ENCODE measurements around the gene UGT2B17. TPM values are rescaled to one million over a fixed set of nuclear protein-coding genes. Genes with fewer than 3 reads are reported as not detected.

Gene UGT2B17
- polyA plus RNA-seq, 3 donors = not detected

DNA sequence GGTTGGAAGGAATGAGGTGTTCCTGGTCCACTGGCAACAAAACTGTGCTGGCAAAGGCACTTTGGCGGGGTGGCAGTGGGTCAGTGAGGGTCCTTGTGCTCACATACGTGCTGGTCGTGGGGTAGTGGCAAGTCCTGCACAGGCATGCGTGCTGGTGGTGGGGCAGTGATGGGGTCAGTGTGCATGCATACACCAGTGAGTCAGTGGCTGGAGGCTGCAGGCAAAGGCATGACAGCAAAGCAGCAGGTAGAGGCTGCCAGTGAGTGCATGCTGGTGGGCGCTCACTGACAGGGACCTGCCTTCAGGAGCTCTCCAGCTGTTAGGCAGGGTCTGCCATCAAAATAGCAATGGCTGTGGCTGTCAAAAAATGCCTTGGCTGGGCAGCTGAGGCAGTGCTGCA lies 86.8 kb downstream of the UGT2B17 start:
- no peak for DNase-seq

Other genes starting within 250 kb of the UGT2B17 start
- gene YTHDC1, start 226.2 kb downstream of the UGT2B17 start, polyA plus RNA-seq (ENCODE audit: insufficient read length in 3 of 3) = 100 to 1,000 TPM; 158 to 204 (median 184) TPM
- gene TMPRSS11E, start 128.9 kb downstream of the UGT2B17 start, polyA plus RNA-seq (ENCODE audit: insufficient read length in 3 of 3) = under 1 TPM in 2 of 3 donors, not detected in 1; 0.08 to 0.21 TPM
- gene UGT2B15, start 94.3 kb upstream of the UGT2B17 start, polyA plus RNA-seq (ENCODE audit: insufficient read length in 3 of 3) = under 1 TPM in 1 of 3 donors, not detected in 2; 0.07 TPM
- under 1 TPM in 1 of 3 donors, not detected in 2; 0.57 TPM for gene UGT2B10, start 239.7 kb upstream of the UGT2B17 start, polyA plus RNA-seq (ENCODE audit: insufficient read length in 3 of 3)

All from renal pelvis (tissue), 4 donors.